A549 (cell line): ENCODE measurements around the gene ATXN10. TPM values are rescaled to one million over a fixed set of nuclear protein-coding genes. Genes with fewer than 3 reads are reported as not detected.
A peak's percentile ranks its signal among the peaks of the same experiment; 100 is the strongest.

ENCODE experiments used
- ATAC-seq, 2 experiments: fragments of 200-7000 bp in 1 of 2; fragments of >200 bp in 1 of 2; cut with Nextera tagmentation in 1 of 2; cut with Tn5 transposase in 1 of 2; 3 replicates each; pipeline versions ENCODE4 v1.8.0 to v1.9.1; 2018 to 2020; ENCODE audit warnings: mild to moderate bottlenecking in 1 of 2, moderate library complexity in 1 of 2
- CTCF ChIA-PET: fragments of 300-600 bp; sonication (Branson Sonifier 250); formaldehyde crosslinking; extraction: SDS; loops from one replicate; lab custom pipeline; 2021; ENCODE audit warnings: antibody characterized with exemption, inconsistent platforms; lab: Yijun Ruan, JAX
- POLR2A ChIA-PET: fragments of 350-600 bp; formaldehyde crosslinking; extraction: SDS; loops from one replicate; lab custom pipeline; 2021; ENCODE audit warnings: antibody characterized with exemption, inconsistent platforms; lab: Yijun Ruan, JAX
- DNase-seq, 2 experiments: peaks; one replicate each; pipeline versions ENCODE4 v3.0.0 to v3.0.0-alpha.2; 2011 to 2016; ENCODE audit warnings: low read depth in 1 of 2, low spot score in 1 of 2
- FAIRE-seq: peaks from 2 replicates; lab custom pipeline; 2011; peaks lifted over from hg19 to GRCh38; lab: Jason Lieb, UNC
- H3K27ac ChIP-seq, 2 experiments: fragments of >200 bp; sonication (Bioruptor Twin); formaldehyde crosslinking; 3 replicates each; pipeline ENCODE4 v1.5.1; 2016 to 2017
- H3K4me1 ChIP-seq: fragments of >200 bp; sonication (Bioruptor Twin); formaldehyde crosslinking; 3 replicates; pipeline ENCODE4 v1.6.1; 2016
- H3K4me2 ChIP-seq: fragments of >200 bp; sonication (Bioruptor Twin); formaldehyde crosslinking; 3 replicates; pipeline ENCODE4 v1.6.1; 2016
- H3K4me3 ChIP-seq: fragments of >200 bp; sonication (Bioruptor Twin); formaldehyde crosslinking; 3 replicates; pipeline ENCODE4 v1.5.1; 2016
- H3K9me3 ChIP-seq: fragments of >200 bp; sonication (Bioruptor Twin); formaldehyde crosslinking; 3 replicates; pipeline ENCODE4 v1.6.1; 2016
- BCL3 ChIP-seq: fragments of >200 bp; sonication (Bioruptor Twin); formaldehyde crosslinking; IDR thresholded peaks from 3 replicates; pipeline ENCODE4 v1.6.1; 2016
- CBX8 ChIP-seq: fragments of 200-600 bp; sonication (generic); IDR thresholded peaks from 2 replicates; pipeline ENCODE4 v1.6.1; 2016
- CEBPB ChIP-seq, 2 experiments: fragments of >200 bp in 1 of 2; sonication (Bioruptor Twin) in 1 of 2; formaldehyde crosslinking in 1 of 2; IDR thresholded peaks; 2 replicates each; pipeline ENCODE4 v1.6.1; 2012 to 2016
- EHMT2 ChIP-seq: fragments of 200-600 bp; sonication (generic); IDR thresholded peaks from 2 replicates; pipeline ENCODE4 v1.6.1; 2016; ENCODE audit warnings: antibody characterized with exemption, low read depth, mild to moderate bottlenecking, moderate library complexity
- HDAC2 ChIP-seq: fragments of 200-600 bp; sonication (generic); IDR thresholded peaks from 2 replicates; pipeline ENCODE4 v1.6.1; 2016
- HES2 ChIP-seq: fragments of >200 bp; sonication (Bioruptor Twin); formaldehyde crosslinking; IDR thresholded peaks from 2 replicates; pipeline ENCODE4 v1.6.1; 2016
- HEYL ChIP-seq: fragments of 250-450 bp; sonication (Bioruptor Pico); IDR thresholded peaks from 2 replicates; pipeline ENCODE4 v1.8.0; 2021; ENCODE audit warnings: mild to moderate bottlenecking, moderate library complexity
- HMGXB4 ChIP-seq: fragments of 250-450 bp; sonication (Bioruptor Pico); IDR thresholded peaks from 2 replicates; pipeline ENCODE4 v1.5.0; 2021; ENCODE audit warnings: mild to moderate bottlenecking, moderate library complexity, borderline replicate concordance
- HOXA7 ChIP-seq: fragments of 250-450 bp; sonication (Bioruptor Pico); IDR thresholded peaks from 2 replicates; pipeline ENCODE4 v1.5.0; 2020; ENCODE audit warnings: mild to moderate bottlenecking, moderate library complexity
- JUN ChIP-seq, 2 experiments: fragments of >200 bp; sonication (Bioruptor Twin); formaldehyde crosslinking; IDR thresholded peaks; 2 replicates in 1 of 2; 3 replicates in 1 of 2; pipeline ENCODE4 v1.6.1; 2016 to 2017
- KDM5A ChIP-seq: fragments of 200-600 bp; sonication (generic); IDR thresholded peaks from 2 replicates; pipeline ENCODE4 v1.6.1; 2016; ENCODE audit warnings: antibody characterized with exemption, mild to moderate bottlenecking
- MAFK ChIP-seq: fragments of 450-650 bp; IDR thresholded peaks from 2 replicates; pipeline ENCODE4 v1.6.1; 2014; ENCODE audit not compliant: partially characterized antibody
- MAX ChIP-seq: IDR thresholded peaks from 2 replicates; pipeline ENCODE4 v1.6.1; 2012
- MYC ChIP-seq: IDR thresholded peaks from 2 replicates; pipeline ENCODE4 v1.6.1; 2012; ENCODE audit warnings: mild to moderate bottlenecking, inconsistent platforms, low read length, improper control_type of control experiment, borderline replicate concordance
- NPAS2 ChIP-seq: fragments of 250-450 bp; sonication (Bioruptor Pico); IDR thresholded peaks from 2 replicates; pipeline ENCODE4 v1.8.0; 2022; ENCODE audit warnings: mild to moderate bottlenecking, moderate library complexity, borderline replicate concordance
- NR3C1 ChIP-seq: fragments of >200 bp; sonication (Bioruptor Twin); formaldehyde crosslinking; IDR thresholded peaks from 3 replicates; pipeline ENCODE4 v1.6.1; 2017
- POLR2AphosphoS2 ChIP-seq: conservative IDR thresholded peaks from 2 replicates; pipeline ENCODE4 v1.6.1; 2012; ENCODE audit warnings: low read length, improper control_type of control experiment, inconsistent platforms
- REST ChIP-seq: fragments of 200-600 bp; sonication (generic); IDR thresholded peaks from 2 replicates; pipeline ENCODE4 v1.6.1; 2016; ENCODE audit warnings: antibody characterized with exemption, mild to moderate bottlenecking, moderate library complexity
- RFX5 ChIP-seq: fragments of 450-650 bp; IDR thresholded peaks from 2 replicates; pipeline ENCODE4 v1.7.1; 2014; ENCODE audit warnings: antibody characterized with exemption, mild to moderate bottlenecking, moderate library complexity
- SMC3 ChIP-seq: fragments of >200 bp; sonication (Bioruptor Twin); formaldehyde crosslinking; IDR thresholded peaks from 3 replicates; pipeline ENCODE4 v1.6.1; 2018; ENCODE audit warnings: inconsistent platforms
- USF2 ChIP-seq: fragments of 450-650 bp; IDR thresholded peaks from 2 replicates; pipeline ENCODE4 v1.6.1; 2014; ENCODE audit warnings: antibody characterized with exemption
- ZNF302 ChIP-seq: fragments of 250-450 bp; sonication (Bioruptor Pico); IDR thresholded peaks from 2 replicates; pipeline ENCODE4 v1.9.0; 2021; ENCODE audit warnings: inconsistent platforms, mild to moderate bottlenecking, moderate library complexity
- WGBS: methylation state at CpG from one replicate; pipeline ENCODE4 v1.1.6; 2017; ENCODE audit errors: missing lambda C conversion rate; 5-methylcytosine and 5-hydroxymethylcytosine counted together
- polyA plus RNA-seq, 4 experiments: library from polyadenylated mRNA; depleted of rRNA in 3 of 4; stranded (reverse); fragments of >200 nt; fragmentation: RNase III in 1 of 4; extraction: RNeasy Plus Mini Kit Qiagen cat#74134 plus additional on column Dnase treatment in 1 of 4; gene quantifications; 2 replicates in 3 of 4; 3 replicates in 1 of 4; pipeline ENCODE4 v1.2.3, GENCODE V29; 2011 to 2017

ATXN10 gene
- polyA plus RNA-seq, 2 of the 4 experiments (the other 2 are of a cell fraction), result 126 to 281 TPM

- Histone ChIP-seq H3K27ac (no peak overlapping the region), H3K4me1 (no peaks in the 10 kb centered on the region), H3K4me3 (no peak overlapping the region), H3K9me3 (no peaks in the 10 kb centered on the region), H3K4me2 (no peak overlapping the region)
- FAIRE-seq (no peak), DNase-seq (no peak), ATAC-seq (no peak)
- CTCF ChIA-PET, result interaction anchor here (1.2 to 1.5 kb wide), 2 partner anchors 20 to 27 kb away, joined by 3 to 4 read pairs; no protein-coding TSS in a partner anchor
- 93% methylated on average over 5 of the region's 8 CpGs for WGBS
- TF ChIP-seq BCL3 (no peak), NPAS2 (CRISPR knock-in tag) (no peak), CBX8 (no peak), NR3C1 (no peak), JUN (IDR thresholded peaks at IDR 0.05) (no peak), MYC (no peak), POLR2AphosphoS2 (no peak)
- POLR2A ChIA-PET, result no interaction called here
Observed at GRCh38 chr22:45883811-45884170, 212.2 kb downstream of the ATXN10 start.

- FAIRE-seq, result no peak
- no peaks in the 10 kb centered on the region for H3K9me3 ChIP-seq
- no peak for DNase-seq
- H3K27ac ChIP-seq, result no peak overlapping the region
- WGBS, result 78% methylated on average over 15 of the region's 27 CpGs
- H3K4me3 ChIP-seq, result no peak overlapping the region
- no peaks in the 10 kb centered on the region for H3K4me1 ChIP-seq
- H3K4me2 ChIP-seq, result no peak overlapping the region
- ATAC-seq, result peak in 1 of 2 experiments; percentile 19; a peak in 3 of 6 replicates
- CTCF ChIA-PET, result interaction anchor here (1.5 kb wide), 1 partner anchor 21 kb away, joined by 4 read pairs; no protein-coding TSS in a partner anchor
- POLR2A ChIA-PET, result no interaction called here
- TF ChIP-seq HES2, result no peak
- TF ChIP-seq HEYL (CRISPR knock-in tag), result no peak
- no peak for TF ChIP-seq HMGXB4 (CRISPR knock-in tag)
- no peak for TF ChIP-seq MAFK
- TF ChIP-seq KDM5A, result no peak
- TF ChIP-seq POLR2AphosphoS2, result no peak
- no peak for TF ChIP-seq SMC3
- no peak for TF ChIP-seq HDAC2
- TF ChIP-seq HOXA7 (CRISPR knock-in tag), result no peak
- no peak for TF ChIP-seq NPAS2 (CRISPR knock-in tag)
- no peak for TF ChIP-seq EHMT2
Observed at GRCh38 chr22:45884201-45885062, 212.8 kb downstream of the ATXN10 start.

GRCh38 chr22:45885171-45885840 is 213.7 kb downstream of the ATXN10 start:
- CTCF ChIA-PET, result interaction anchor here (1.5 kb wide), 1 partner anchor 22 kb away, joined by 4 read pairs; no protein-coding TSS in a partner anchor
- WGBS, result 93% methylated on average over 10 of the region's 16 CpGs
- ATAC-seq (no peak), FAIRE-seq (no peak), DNase-seq (no peak)
- H3K9me3 ChIP-seq, result no peaks in the 10 kb centered on the region
- no peak overlapping the region for H3K4me2 ChIP-seq
- no peaks in the 10 kb centered on the region for H3K4me1 ChIP-seq
- POLR2A ChIA-PET, result no interaction called here
- no peak overlapping the region for H3K4me3 ChIP-seq
- no peak overlapping the region for H3K27ac ChIP-seq
- no peak for TF ChIP-seq CEBPB (IDR thresholded peaks at IDR 0.05)
- no peak for TF ChIP-seq ZNF302 (CRISPR knock-in tag)
- TF ChIP-seq USF2, result no peak
- TF ChIP-seq BCL3, result no peak
- no peak for TF ChIP-seq REST
- no peak for TF ChIP-seq MAX
- no peak for TF ChIP-seq MAFK
- no peak for TF ChIP-seq RFX5
